DMS153 treated with DMSO at 0.1 percent for 48 hours (cell line): ENCODE results near the gene MMP2.

ENCODE experiments used
- DNase-seq: peaks from one replicate; lab custom pipeline; 2025; ENCODE audit not compliant: unreplicated experiment; lab: John Stamatoyannopoulos, UW

Gene MMP2

GRCh38 chr16:55468352-55468990 lies 10.5 kb upstream of the MMP2 start:
- no peak for DNase-seq

GRCh38 chr16:55469821-55470532 lies 9.0 kb upstream of the MMP2 start:
- no peak for DNase-seq

GRCh38 chr16:55470533-55471371 lies 8.2 kb upstream of the MMP2 start:
- no peak for DNase-seq

GRCh38 chr16:55471448-55472097 lies 7.4 kb upstream of the MMP2 start:
- no peak for DNase-seq

- no peak for DNase-seq
Observed at GRCh38 chr16:55473587-55473986, 5.4 kb upstream of the MMP2 start.

GRCh38 chr16:55474821-55475220 lies 4.2 kb upstream of the MMP2 start:
- no peak for DNase-seq

GRCh38 chr16:55475919-55476318 lies 3.1 kb upstream of the MMP2 start:
- DNase-seq = no peak

- no peak for DNase-seq
Observed at GRCh38 chr16:55476625-55477533, 2.1 kb upstream of the MMP2 start.

GRCh38 chr16:55477736-55478135 lies 1.3 kb upstream of the MMP2 start:
- no peak for DNase-seq

GRCh38 chr16:55479430-55480140 lies 587 bp downstream of the MMP2 start:
- DNase-seq = no peak

- no peak for DNase-seq
Observed at GRCh38 chr16:55480228-55480655, 1.2 kb downstream of the MMP2 start.

GRCh38 chr16:55481023-55481422 lies 2.0 kb downstream of the MMP2 start:
- DNase-seq = no peak

GRCh38 chr16:55482056-55482455 lies 3.1 kb downstream of the MMP2 start:
- no peak for DNase-seq

- DNase-seq = no peak
Observed at GRCh38 chr16:55487048-55487803, 8.2 kb downstream of the MMP2 start.

- DNase-seq = no peak
Observed at GRCh38 chr16:55488306-55488705, 9.3 kb downstream of the MMP2 start.

- no peak for DNase-seq
Observed at GRCh38 chr16:55489119-55489955, 10.3 kb downstream of the MMP2 start.

- DNase-seq = no peak
Observed at GRCh38 chr16:55489956-55490265, 10.9 kb downstream of the MMP2 start.

- no peak for DNase-seq
Observed at GRCh38 chr16:55490301-55490700, 11.3 kb downstream of the MMP2 start.
